H1 (cell line): ENCODE results near the gene TOP3B. TPM values are rescaled to one million over a fixed set of nuclear protein-coding genes. Genes with fewer than 3 reads are reported as not detected.

Experiments used
- CTCF ChIA-PET: fragments of 300-600 bp; sonication (Branson Sonifier 250); formaldehyde crosslinking; loops from one replicate; lab custom pipeline; 2021; ENCODE audit not compliant: partially characterized antibody; lab: Charles Lee
- POLR2A ChIA-PET: fragments of 300-600 bp; sonication (Branson Sonifier 250); formaldehyde crosslinking; loops from one replicate; lab custom pipeline; 2021; ENCODE audit warnings: inconsistent platforms; ENCODE audit not compliant: partially characterized antibody; lab: Charles Lee
- DNase-seq, 2 experiments: peaks; one replicate each; pipeline versions ENCODE4 v3.0.0 to v3.0.0-alpha.2; 2010 to 2022; ENCODE audit warnings: low spot score in 2 of 2, low read depth in 1 of 2, mixed read lengths in 1 of 2
- FAIRE-seq: peaks from 2 replicates; lab custom pipeline; 2011; peaks lifted over from hg19 to GRCh38; lab: Jason Lieb, UNC
- H2AFZ ChIP-seq: 2 replicates; pipeline ENCODE4 v1.8.1; 2012; ENCODE audit warnings: low read length, inconsistent platforms
- H2AK5ac ChIP-seq: 2 replicates; pipeline ENCODE4 v1.6.1; 2013; ENCODE audit warnings: low read depth, low read length
- H2BK120ac ChIP-seq: replicated peaks from 2 replicates; pipeline ENCODE3; 2013; ENCODE audit warnings: low read depth, low read length, inconsistent platforms
- H2BK12ac ChIP-seq: 2 replicates; pipeline ENCODE4 v1.6.1; 2013; ENCODE audit warnings: low read depth, low read length
- H2BK15ac ChIP-seq: 2 replicates; pipeline ENCODE4 v1.6.1; 2013; ENCODE audit warnings: low read length
- H2BK20ac ChIP-seq: 2 replicates; pipeline ENCODE4 v1.6.1; 2013; ENCODE audit warnings: low read length
- H2BK5ac ChIP-seq: 2 replicates; pipeline ENCODE4 v1.6.1; 2013; ENCODE audit warnings: low read depth, low read length
- H3K14ac ChIP-seq: 2 replicates; pipeline ENCODE4 v1.6.1; 2013; ENCODE audit warnings: inconsistent platforms; ENCODE audit not compliant: insufficient read length
- H3K18ac ChIP-seq: 2 replicates; pipeline ENCODE4 v1.6.1; 2013; ENCODE audit warnings: low read length; ENCODE audit errors: extremely low read depth
- H3K23ac ChIP-seq: 2 replicates; pipeline ENCODE4 v1.6.1; 2013; ENCODE audit warnings: inconsistent platforms; ENCODE audit not compliant: insufficient read length
- H3K23me2 ChIP-seq: 2 replicates; pipeline ENCODE4 v1.6.1; 2013; ENCODE audit warnings: low read depth, low read length
- H3K27ac ChIP-seq: 2 replicates; pipeline ENCODE4 v1.6.1; 2011; ENCODE audit warnings: low read depth, low read length, inconsistent platforms
- H3K27me3 ChIP-seq, 4 experiments: replicated peaks in 1 of 4; 1 replicate in 1 of 4; 2 replicates in 3 of 4; pipeline versions ENCODE4 v1.6.1 to v1.8.1; 2011 to 2013; ENCODE audit warnings: low read length in 3 of 4, mild to moderate bottlenecking in 3 of 4, inconsistent platforms in 2 of 4, mixed read lengths in 2 of 4, moderate library complexity in 1 of 4; ENCODE audit not compliant: control insufficient read depth in 3 of 4, insufficient read depth in 3 of 4; ENCODE audit errors: extremely low read depth in 1 of 4
- H3K36me3 ChIP-seq, 4 experiments: 2 replicates each; pipeline versions ENCODE4 v1.6.1 to v1.8.1; 2011 to 2013; ENCODE audit warnings: mild to moderate bottlenecking in 4 of 4, low read length in 3 of 4, moderate library complexity in 2 of 4, control low read depth in 1 of 4, inconsistent platforms in 1 of 4; ENCODE audit not compliant: insufficient read depth in 4 of 4, control insufficient read depth in 2 of 4
- H3K4ac ChIP-seq: replicated peaks from 2 replicates; pipeline ENCODE3; 2013; ENCODE audit warnings: low read length, low read depth, mixed read lengths, inconsistent platforms; ENCODE audit not compliant: insufficient read length
- H3K4me1 ChIP-seq, 4 experiments: replicated peaks in 1 of 4; 1 replicate in 1 of 4; 2 replicates in 3 of 4; pipeline versions ENCODE4 v1.6.1 to v1.8.1; 2011 to 2013; ENCODE audit warnings: low read length in 3 of 4, inconsistent platforms in 2 of 4, mixed read lengths in 1 of 4; ENCODE audit not compliant: insufficient read depth in 4 of 4, control insufficient read depth in 3 of 4
- H3K4me2 ChIP-seq, 2 experiments: 2 replicates each; pipeline versions ENCODE4 v1.6.1 to v1.8.1; 2011 to 2013; ENCODE audit warnings: low read depth in 2 of 2, low read length in 2 of 2, control low read depth in 1 of 2, inconsistent platforms in 1 of 2, mild to moderate bottlenecking in 1 of 2; ENCODE audit not compliant: insufficient read depth in 1 of 2
- H3K4me3 ChIP-seq, 4 experiments: fragments of 200-600, 300-600 bp in 1 of 4; sonication (generic), shearing (Covaris generic), sonication (Bioruptor Twin) in 1 of 4; 2 replicates each; pipeline versions ENCODE4 v1.5.1 to v1.8.1; 2011 to 2016; ENCODE audit warnings: low read length in 4 of 4, low read depth in 3 of 4, control low read depth in 2 of 4, inconsistent platforms in 2 of 4, mild to moderate bottlenecking in 2 of 4, mixed read lengths in 1 of 4, moderate library complexity in 1 of 4; ENCODE audit not compliant: insufficient read depth in 2 of 4; ENCODE audit errors: extremely low read depth in 1 of 4
- H3K56ac ChIP-seq: replicated peaks from 2 replicates; pipeline ENCODE3; 2013; ENCODE audit warnings: low read depth, mild to moderate bottlenecking, mixed read lengths, low read length, inconsistent platforms; ENCODE audit not compliant: insufficient read length
- H3K79me1 ChIP-seq: 2 replicates; pipeline ENCODE4 v1.6.1; 2013; ENCODE audit warnings: low read depth, low read length, control low read depth
- H3K79me2 ChIP-seq, 2 experiments: 2 replicates each; pipeline versions ENCODE4 v1.6.1 to v1.8.1; 2012 to 2013; ENCODE audit warnings: low read length in 2 of 2, mild to moderate bottlenecking in 2 of 2, inconsistent platforms in 1 of 2; ENCODE audit not compliant: insufficient read depth in 2 of 2, control insufficient read depth in 1 of 2
- H3K9ac ChIP-seq, 4 experiments: replicated peaks in 1 of 4; 1 replicate in 1 of 4; 2 replicates in 3 of 4; pipeline versions ENCODE4 v1.6.1 to v1.8.1; 2011 to 2013; ENCODE audit warnings: low read depth in 3 of 4, low read length in 3 of 4, control low read depth in 2 of 4, mild to moderate bottlenecking in 2 of 4, moderate library complexity in 2 of 4, inconsistent platforms in 1 of 4; ENCODE audit errors: extremely low read depth in 1 of 4
- H3K9me3 ChIP-seq, 2 experiments: 2 replicates each; pipeline versions ENCODE4 v1.6.1 to v1.8.1; 2012 to 2013; ENCODE audit warnings: mild to moderate bottlenecking in 2 of 2, moderate library complexity in 2 of 2, control low read depth in 1 of 2, inconsistent platforms in 1 of 2, low read depth in 1 of 2, low read length in 1 of 2, mixed read lengths in 1 of 2; ENCODE audit not compliant: insufficient read depth in 2 of 2
- H4K20me1 ChIP-seq, 2 experiments: replicated peaks in 1 of 2; 2 replicates each; pipeline versions ENCODE3 to v1.8.1; 2011 to 2013; ENCODE audit warnings: inconsistent platforms in 2 of 2, low read length in 2 of 2, mild to moderate bottlenecking in 1 of 2; ENCODE audit not compliant: insufficient read depth in 2 of 2, control insufficient read depth in 1 of 2
- H4K5ac ChIP-seq: 2 replicates; pipeline ENCODE4 v1.6.1; 2013; ENCODE audit warnings: low read length, low read depth, mixed read lengths, inconsistent platforms; ENCODE audit not compliant: insufficient read length
- H4K8ac ChIP-seq: 2 replicates; pipeline ENCODE4 v1.8.0; 2013; ENCODE audit warnings: mild to moderate bottlenecking, moderate library complexity, low read length, inconsistent platforms; ENCODE audit not compliant: insufficient read depth; ENCODE audit errors: extremely low read depth
- H4K91ac ChIP-seq: replicated peaks from 2 replicates; pipeline ENCODE3; 2013; ENCODE audit warnings: low read length, mixed read lengths, inconsistent platforms; ENCODE audit not compliant: insufficient read length
- ATF3 ChIP-seq: IDR thresholded peaks from 2 replicates; pipeline ENCODE4 v1.6.1; 2011; ENCODE audit warnings: low read depth, mild to moderate bottlenecking, low read length; ENCODE audit not compliant: insufficient read depth
- BACH1 ChIP-seq: IDR thresholded peaks from 2 replicates; pipeline ENCODE4 v1.6.1; 2012; ENCODE audit warnings: low read length, improper control_type of control experiment
- JUN ChIP-seq: IDR thresholded peaks from 2 replicates; pipeline ENCODE4 v1.6.1; 2011; ENCODE audit warnings: low read depth, mild to moderate bottlenecking, improper control_type of control experiment, low read length
- JUND ChIP-seq: IDR thresholded peaks from 2 replicates; pipeline ENCODE4 v1.6.1; 2011; ENCODE audit warnings: mild to moderate bottlenecking, improper control_type of control experiment, low read length
- POLR2A ChIP-seq, 2 experiments: IDR thresholded peaks; 1 replicate in 1 of 2; 2 replicates in 1 of 2; pipeline ENCODE4 v1.6.1; 2011; ENCODE audit warnings: low read depth in 2 of 2, low read length in 2 of 2, mild to moderate bottlenecking in 2 of 2; ENCODE audit errors: control extremely low read depth in 1 of 2
- RFX5 ChIP-seq: IDR thresholded peaks from 2 replicates; pipeline ENCODE4 v1.6.1; 2011; ENCODE audit warnings: low read depth, low read length, improper control_type of control experiment, borderline replicate concordance
- RNF2 ChIP-seq: fragments of 200-900, 300-1000 bp; sonication (generic); IDR thresholded peaks from 2 replicates; pipeline ENCODE4 v1.7.1; 2016; ENCODE audit warnings: borderline replicate concordance, low read depth, mild to moderate bottlenecking, antibody characterized with exemption, low read length; ENCODE audit not compliant: poor library complexity, severe bottlenecking; ENCODE audit errors: missing control alignments
- SRF ChIP-seq: IDR thresholded peaks from 2 replicates; pipeline ENCODE4 v1.6.1; 2011; ENCODE audit warnings: mild to moderate bottlenecking, low read depth, low read length, moderate library complexity
- YY1 ChIP-seq: IDR thresholded peaks from 2 replicates; pipeline ENCODE4 v1.6.1; 2011; ENCODE audit warnings: low read depth, mild to moderate bottlenecking, low read length
- WGBS, 2 experiments: shearing (Covaris generic) in 1 of 2; methylation state at CpG; one replicate each; pipeline versions ENCODE4 v1.1.6 to v1.1.7; 2013 to 2015; ENCODE audit warnings: low lambda C conversion rate in 2 of 2, mixed read lengths in 2 of 2, inconsistent platforms in 1 of 2, low coverage in 1 of 2, missing lambda C conversion rate in 1 of 2; ENCODE audit not compliant: insufficient replicate concordance in 2 of 2, insufficient coverage in 1 of 2, insufficient read length in 1 of 2; ENCODE audit errors: extremely low coverage in 1 of 2, missing lambda C conversion rate in 1 of 2; 5-methylcytosine and 5-hydroxymethylcytosine counted together
- polyA plus RNA-seq, 7 experiments: library from polyadenylated mRNA; depleted of rRNA in 3 of 7; stranded (reverse) in 5 of 7; unstranded in 2 of 7; fragments of >200 nt in 5 of 7; fragments of 200-250 nt in 2 of 7; gene quantifications; 1 replicate in 5 of 7; 2 replicates in 1 of 7; 4 replicates in 1 of 7; pipeline versions ENCODE4 v1.2.1 to v1.2.3, GENCODE V29; 2011 to 2013; ENCODE audit warnings: missing spikeins in 2 of 7, mixed read lengths in 2 of 7
- total RNA-seq: library from RNA; stranded (reverse); fragmentation: NEBNext Ultra II Directional; extraction: Animal tissue kit (Norgen Biotek cat#: 25700); gene quantifications from 2 replicates; pipeline ENCODE4 v1.2.1, GENCODE V29; 2021

The TOP3B gene
- total and polyA plus RNA-seq, 2 of the 8 experiments (the other 6 are each of a cell fraction or from before 2014, with no cell fraction given): 30.4 to 52.8 TPM

- H2BK5ac ChIP-seq: no peak overlapping the region
- no peak overlapping the region for H2BK20ac ChIP-seq
- H3K4me3 ChIP-seq: no peak overlapping the region
- H3K27ac ChIP-seq: no peak overlapping the region
- H3K79me1 ChIP-seq: no peaks in the 10 kb centered on the region
- H3K36me3 ChIP-seq: no peaks in the 10 kb centered on the region
- WGBS, 2 experiments: 93% methylated on average over 10 of the region's 10 CpGs; no CpG with 5 or more reads in 1 of the 2 experiments
- H3K56ac ChIP-seq: no peak overlapping the region
- no peak overlapping the region for H2AFZ ChIP-seq
- H2BK12ac ChIP-seq: no peak overlapping the region
- no peak overlapping the region for H4K91ac ChIP-seq
- H3K23me2 ChIP-seq: no peaks in the 10 kb centered on the region
- no peak for FAIRE-seq
- no peaks in the 10 kb centered on the region for H3K9me3 ChIP-seq
- H3K9ac ChIP-seq: no peak overlapping the region
- no peaks in the 10 kb centered on the region for H4K20me1 ChIP-seq
- H3K14ac ChIP-seq: no peak overlapping the region
- no peak overlapping the region for H3K23ac ChIP-seq
- H4K8ac ChIP-seq: no peak overlapping the region; the same call in 1 of the 2 replicates
- H4K5ac ChIP-seq: no peak overlapping the region
- H3K27me3 ChIP-seq: no peaks in the 10 kb centered on the region
- no peak overlapping the region for H3K4ac ChIP-seq
- DNase-seq: no peak
- no peaks in the 10 kb centered on the region for H3K79me2 ChIP-seq
- H2AK5ac ChIP-seq: no peak overlapping the region
- H2BK120ac ChIP-seq: no peak overlapping the region
- no peak overlapping the region for H3K18ac ChIP-seq
- H3K4me2 ChIP-seq: no peak overlapping the region
- H3K4me1 ChIP-seq: peaks cover 0 to 7% (median under 1%) of the 10 kb centered on the region in 4 experiments; a peak in 4 of 7 replicates
- no peak overlapping the region for H2BK15ac ChIP-seq
- ChIA-PET CTCF (interaction anchor here (0.6 to 7.4 kb wide), 11 partner anchors 11 to 291 kb away, joined by 3 to 60 read pairs (median 3); partner anchors contain the start of genes PPIL2 and PPM1F), POLR2A (interaction anchor here (0.6 to 1.3 kb wide), 3 partner anchors 22 to 72 kb away, joined by 3 to 4 read pairs (median 3); partner anchors contain the start of gene MAPK1)
- TF ChIP-seq RNF2 (no peak), YY1 (no peak), SRF (no peak), RFX5 (no peak), BACH1 (no peak), JUN (no peak), ATF3 (no peak), JUND (no peak), POLR2A (IDR thresholded peaks at IDR 0.05; ENCODE audit: control extremely low read depth in 1 of 2, low read depth in 2 of 2, low read length in 2 of 2) (no peak)
Measured at GRCh38 chr22:21939461-21939913, 43.1 kb downstream of the TOP3B start.
